NCI-H2029 treated with DMSO at 0.1 percent for 48 hours (cell line): ENCODE measurements around the gene RPH3AL.
"Not testable (repeated sequence)": the region's sequence is repeated elsewhere in the genome, so short reads cannot be mapped to it uniquely, and the experiment has no call there.

Experiments
- DNase-seq: peaks from one replicate; lab custom pipeline; 2025; lab: John Stamatoyannopoulos, UW

RPH3AL gene

DNA sequence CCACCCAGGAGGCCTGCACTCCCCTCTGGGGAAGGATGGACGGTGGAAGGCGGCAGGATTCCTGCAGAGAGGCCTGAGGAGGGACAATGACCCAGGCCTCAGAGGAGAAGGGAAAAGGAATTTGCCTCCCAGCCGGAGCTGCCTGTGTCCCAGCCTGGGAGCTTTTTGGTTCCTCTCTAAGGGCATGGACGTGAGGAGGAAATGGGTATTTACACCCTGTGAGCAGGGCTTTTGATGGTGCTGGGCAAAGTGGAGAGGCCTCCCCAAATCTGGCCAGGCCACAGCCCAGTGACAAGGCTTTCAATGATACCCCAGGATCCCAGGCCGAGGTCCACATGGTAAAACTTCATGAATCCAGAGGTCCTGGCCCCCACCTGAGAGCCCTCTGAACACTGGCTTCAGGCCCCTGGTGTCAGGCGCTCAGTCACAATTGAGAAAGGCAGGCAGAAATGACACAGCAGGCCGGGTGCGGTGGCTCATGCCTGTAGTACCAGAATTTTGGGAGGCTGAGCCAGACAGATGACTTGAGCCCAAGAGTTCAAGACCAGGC is 115.1 kb downstream of the RPH3AL start:
- no peak for DNase-seq

DNA sequence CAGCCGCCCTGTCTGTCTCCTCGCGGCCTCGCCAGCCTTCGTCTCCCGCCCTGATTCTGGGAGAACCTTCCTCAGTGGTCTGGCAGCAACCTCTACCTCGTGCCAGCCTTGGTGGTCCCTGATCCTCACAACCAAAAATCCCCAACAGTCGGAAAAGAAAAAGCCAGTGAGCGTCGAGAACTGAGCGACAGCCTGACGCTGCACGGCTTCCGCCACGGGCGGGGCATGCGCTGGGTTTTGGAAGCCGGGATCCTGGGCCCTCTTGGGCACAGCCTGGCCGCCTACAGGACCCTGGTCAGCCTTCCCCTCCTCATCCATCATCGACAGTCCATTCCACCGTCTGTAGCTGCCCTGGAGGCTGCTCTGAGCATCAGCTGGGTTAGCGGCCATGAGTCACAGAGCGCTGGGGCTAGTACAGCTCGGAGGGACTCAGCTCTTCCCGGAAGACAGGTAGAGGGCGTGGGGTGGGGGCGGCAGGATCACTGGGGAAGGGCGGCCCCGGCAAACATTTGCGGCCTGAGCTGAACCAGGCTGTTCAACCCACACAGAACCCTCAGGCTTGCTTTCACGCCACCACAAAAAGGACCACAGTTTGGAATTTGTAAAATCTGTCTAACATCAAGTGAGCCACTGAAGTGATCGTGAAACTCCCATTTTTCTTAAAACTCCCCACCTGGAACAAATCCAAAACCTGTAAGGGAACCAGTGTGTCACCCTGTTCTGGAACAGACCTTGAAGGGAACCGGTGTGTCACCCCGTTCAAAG is 115.8 kb downstream of the RPH3AL start:
- DNase-seq, result no peak

DNA sequence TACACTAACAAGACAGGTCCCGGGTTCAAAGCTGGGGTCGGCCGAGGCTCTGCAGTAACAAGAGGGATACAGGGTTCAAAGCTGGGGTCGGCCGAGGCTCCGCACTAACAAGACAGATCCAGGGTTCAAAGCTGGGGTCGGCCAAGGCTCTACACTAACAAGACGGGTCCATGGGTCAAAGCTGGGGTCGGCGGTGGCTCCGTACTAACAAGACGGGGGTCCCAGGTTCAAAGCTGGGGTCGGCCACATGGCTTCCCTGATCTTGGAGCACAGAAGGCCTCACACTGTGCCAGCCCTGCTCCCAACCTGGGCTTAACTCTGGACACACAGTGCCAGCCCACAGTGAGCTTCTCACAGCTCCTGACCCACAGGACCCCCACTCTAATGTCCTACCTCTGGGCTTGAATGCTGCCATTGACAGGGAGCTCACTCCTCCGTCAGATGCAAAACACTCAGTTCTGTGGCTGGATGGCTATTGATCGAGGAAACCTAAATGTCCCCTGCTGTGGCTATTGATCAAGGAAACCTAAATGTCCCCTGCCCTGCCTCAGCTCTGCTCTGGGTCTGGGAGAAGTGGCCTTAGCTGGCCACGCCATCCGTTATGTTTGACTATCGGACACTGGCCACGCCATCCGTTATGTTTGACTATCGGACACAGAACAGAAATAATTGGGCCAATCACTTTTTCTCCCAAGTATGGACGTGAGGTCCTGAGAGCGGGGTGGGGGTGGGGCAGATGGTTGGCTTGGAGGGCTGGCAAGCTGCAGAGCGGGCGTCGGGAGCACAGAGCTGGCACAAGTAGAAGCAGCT is 116.6 kb downstream of the RPH3AL start:
- DNase-seq, result no peak

DNA sequence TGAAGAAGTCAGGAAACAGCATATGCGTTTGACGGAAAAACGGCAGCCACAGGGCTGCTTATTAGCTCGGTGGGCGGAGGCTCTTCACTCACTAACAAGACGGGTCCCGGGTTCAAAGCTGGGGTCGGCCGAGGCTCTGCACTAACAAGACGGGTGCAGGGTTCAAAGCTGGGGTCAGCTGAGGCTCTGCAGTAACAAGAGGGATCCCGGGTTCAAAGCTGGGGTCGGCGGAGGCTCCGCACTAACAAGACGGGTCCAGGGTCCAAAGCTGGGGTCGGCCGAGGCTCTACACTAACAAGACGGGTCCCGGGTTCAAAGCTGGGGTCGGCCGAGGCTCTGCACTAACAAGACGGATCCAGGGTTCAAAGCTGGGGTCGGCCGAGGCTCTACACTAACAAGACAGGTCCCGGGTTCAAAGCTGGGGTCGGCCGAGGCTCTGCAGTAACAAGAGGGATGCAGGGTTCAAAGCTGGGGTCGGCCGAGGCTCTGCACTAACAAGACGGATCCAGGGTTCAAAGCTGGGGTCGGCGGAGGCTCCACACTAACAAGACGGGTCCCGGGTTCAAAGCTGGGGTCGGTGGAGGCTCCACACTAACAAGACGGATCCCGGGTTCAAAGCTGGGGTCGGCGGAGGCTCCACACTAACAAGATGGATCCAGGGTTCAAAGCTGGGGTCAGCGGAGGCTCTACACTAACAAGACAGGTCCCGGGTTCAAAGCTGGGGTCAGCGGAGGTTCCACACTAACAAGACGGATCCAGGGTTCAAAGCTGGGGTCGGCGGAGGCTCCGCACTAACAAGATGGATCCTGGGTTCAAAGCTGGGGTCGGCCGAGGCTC is 117.4 kb downstream of the RPH3AL start:
- not testable (repeated sequence) for DNase-seq

DNA sequence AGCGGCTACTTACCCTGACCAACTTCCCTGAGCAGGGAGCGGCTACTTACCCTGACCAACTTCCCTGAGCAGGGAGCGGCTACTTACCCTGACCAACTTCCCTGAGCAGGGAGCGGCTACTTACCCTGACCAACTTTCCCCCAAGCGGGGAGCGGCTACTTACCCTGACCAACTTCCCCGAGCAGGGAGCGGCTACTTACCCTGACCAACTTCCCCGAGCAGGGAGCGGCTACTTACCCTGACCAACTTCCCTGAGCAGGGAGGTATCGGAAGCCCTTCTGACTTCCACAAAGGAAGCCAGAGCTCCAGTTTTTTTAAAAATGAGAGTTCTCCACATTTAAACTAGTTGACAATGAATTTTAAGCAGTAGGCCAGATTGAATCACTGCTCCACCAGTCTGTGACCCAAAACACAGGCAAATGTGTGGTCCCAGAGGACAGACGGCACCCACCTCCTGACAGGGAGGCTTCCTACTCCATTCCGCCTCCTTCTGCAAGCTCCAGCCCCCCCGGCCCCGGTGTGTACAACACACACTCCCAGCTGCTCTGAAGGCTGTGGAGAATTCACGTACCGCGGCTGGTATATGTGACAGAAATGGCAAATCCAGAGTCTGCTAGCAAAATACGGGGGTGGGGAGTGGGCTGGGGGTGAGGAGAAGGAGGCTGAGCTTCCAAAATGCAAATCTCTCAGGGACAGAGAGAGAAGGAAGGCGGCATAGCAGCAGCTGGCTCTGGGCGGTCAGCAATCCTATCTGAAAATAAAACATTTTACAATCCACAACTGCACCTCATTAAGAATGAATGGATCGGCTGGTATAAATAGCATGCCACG is 118.2 kb downstream of the RPH3AL start:
- not testable (repeated sequence) for DNase-seq

DNA sequence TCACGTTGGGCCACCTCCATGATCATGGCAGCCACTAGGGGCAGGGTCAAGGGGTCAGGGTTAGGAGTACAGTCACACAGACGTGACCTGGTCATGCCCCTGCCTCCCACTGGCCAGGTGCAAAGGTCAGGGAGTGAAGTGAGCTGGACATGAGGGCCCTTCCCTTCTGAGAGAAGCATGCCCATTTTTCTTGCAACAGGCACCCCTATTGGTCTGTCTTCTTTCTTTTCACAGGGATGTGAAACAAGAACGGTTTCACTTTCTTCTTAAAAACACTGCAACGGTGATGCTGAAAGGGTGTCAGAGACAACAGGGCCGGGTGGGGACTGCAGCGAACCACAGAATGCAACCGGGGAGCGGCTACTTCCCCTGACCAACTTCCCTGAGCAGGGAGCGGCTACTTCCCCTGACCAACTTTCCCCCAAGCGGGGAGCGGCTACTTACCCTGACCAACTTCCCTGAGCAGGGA is 119.1 kb downstream of the RPH3AL start:
- DNase-seq, result no peak

DNA sequence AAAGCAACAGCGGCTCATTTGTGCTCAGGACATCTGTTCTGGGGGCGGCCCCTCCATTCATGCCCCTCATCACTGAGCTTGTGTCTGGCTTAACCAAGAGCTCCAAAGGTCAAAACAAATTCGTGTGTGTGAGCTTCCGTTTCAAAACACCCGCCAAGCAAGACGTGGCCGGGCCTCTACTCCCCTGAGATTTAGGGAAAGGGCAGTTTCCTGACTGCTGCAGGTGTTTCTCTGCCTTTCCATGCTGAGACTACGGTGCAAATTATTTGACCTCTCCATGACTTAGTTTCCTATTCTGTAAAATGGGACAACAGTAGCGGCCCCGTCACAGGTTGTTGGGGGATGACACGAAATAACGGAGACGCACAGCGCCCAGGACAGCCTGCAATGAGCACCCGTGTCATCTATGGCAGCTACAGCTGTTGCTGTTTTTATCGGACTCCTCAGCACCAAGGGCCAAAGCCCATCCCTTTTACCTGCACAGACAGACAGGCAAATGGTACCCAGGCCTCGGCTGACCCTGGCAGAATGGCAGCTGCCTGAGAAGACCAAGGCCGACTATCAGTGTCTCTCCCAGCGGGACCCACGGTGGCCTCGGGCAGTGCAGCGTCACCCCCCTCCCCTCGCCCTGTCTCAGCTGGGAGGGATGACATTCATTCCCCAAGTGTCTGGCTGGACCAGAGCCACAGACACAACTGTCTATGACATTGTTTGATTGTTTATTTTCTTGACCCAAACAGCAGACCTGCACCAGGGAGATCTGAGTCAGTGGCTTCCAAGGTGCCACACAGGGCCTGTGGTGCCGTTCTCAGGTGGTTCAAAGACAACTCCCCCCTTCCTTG is 120.4 kb downstream of the RPH3AL start:
- no peak for DNase-seq

DNA sequence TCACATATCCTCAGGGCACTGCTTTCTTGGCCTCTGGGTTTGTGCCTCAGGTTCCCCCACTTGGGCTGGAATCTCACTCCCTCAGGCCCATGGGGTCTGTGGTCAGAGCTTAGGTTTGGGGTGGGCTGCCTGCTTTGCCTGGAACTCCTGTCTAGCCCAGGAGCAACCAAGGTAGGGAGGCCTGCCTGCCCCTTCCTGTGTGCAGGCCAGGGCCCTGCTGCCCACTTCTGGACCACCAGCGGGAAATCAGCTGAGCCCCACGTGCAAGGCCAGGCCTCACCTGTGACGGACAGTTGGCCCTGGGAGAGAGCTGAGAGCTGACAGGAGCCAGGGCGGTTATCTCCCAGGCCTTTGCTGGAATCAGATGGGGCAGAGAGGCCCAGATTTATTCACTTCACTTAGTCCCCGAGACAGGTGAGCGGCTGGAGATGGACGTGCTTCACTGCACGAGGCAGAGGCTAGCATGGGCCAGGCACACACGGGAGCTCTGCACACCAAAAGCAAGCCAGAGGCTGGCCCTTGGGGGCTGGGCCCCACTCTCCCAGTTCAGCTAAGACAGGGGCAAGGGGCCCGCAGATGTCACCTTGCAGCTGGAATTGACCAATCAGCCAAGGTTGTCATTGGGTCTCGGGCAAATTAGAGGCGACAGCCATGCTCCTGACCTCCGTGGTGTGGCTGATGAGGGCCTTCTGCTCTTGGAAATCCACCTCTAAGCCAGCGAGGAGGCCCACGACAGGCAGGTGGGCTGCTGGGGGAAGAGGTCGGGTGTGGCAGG is 121.2 kb downstream of the RPH3AL start:
- no peak for DNase-seq

DNA sequence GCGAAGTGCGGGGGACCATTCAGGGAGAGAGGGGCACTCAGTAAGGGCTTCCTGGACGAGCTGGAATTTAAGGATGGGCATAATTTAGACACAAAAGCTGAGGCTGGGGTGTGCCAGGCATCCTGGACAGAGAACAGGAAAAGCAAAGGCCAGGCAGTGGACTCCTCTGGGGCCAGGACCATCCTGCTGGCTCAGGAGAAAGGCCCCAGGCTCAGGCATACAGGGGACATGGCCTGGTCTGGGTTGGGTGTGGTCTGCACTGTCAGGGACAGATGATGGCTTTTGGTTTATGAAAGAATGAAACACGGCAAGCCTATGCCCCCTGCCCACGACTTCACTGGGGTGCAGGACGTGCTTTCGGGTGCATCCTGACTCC is 122.2 kb downstream of the RPH3AL start:
- DNase-seq, result no peak

DNA sequence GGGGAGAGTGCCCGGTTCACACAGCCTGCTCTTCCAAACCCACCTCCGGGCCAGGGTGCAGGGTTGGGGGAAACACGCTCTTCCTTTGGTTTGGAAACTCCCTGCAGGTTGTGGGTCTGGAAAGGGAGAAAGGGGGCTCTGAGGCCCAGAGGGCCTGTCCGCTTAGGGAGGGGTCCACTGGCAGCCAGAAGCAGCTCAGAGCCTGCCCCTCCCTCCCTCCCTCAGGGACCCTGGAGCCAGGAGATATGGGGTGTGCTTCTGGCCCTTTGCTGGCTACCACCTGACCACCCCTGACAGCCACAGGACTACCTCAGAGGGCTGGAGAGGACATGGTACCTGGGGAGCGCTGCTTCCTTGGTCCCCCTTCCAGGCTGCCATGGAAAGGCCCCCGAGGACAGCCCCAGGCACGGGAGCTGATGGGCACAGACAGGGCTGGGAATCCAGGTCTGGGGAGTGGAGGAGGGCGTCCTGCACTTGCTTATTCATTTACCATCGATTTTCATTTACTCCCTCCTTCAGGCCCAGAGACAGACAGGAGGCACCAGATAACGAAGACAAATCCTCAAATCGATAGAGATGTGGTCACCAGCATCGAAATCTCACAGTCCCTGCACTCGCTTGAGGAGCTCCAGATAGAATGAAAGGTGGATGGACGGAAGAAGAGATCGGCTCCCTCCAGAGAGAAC is 122.8 kb downstream of the RPH3AL start:
- no peak for DNase-seq

DNA sequence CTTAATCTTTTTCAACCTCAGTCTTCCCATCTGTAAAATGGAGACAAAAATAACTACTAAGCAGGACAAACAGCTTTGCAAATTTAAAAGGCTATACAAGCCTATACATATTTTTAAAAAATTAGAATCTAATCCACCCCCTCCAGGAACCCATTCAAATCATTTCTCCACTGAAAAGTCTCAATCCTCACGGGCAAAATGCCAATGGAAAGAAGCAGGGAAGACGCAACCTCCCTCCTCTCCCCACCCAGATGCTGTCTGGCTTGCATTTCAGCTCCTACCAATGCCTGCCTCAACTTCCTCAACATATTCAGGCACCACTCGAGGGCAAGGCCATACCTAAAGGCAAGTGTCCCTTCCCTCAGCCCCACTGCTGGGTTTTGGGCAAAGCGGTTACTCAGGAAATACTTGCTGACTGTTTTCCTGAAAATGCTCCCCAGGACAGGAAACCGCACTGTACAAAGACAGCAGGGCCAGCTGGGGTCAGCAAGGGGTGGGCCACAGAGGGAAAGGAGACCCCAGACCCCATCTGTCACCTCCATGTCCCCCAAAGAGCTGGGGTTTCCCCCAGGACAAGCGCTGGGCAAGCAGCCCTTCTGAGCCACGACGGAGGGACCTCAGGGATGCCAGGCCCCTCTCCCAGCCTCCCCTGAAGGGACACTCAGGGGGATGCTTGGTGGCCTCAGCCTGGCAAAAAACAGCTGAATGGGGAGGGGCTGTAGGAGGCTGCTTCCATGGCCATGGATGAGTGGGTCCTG is 123.5 kb downstream of the RPH3AL start:
- no peak for DNase-seq

DNA sequence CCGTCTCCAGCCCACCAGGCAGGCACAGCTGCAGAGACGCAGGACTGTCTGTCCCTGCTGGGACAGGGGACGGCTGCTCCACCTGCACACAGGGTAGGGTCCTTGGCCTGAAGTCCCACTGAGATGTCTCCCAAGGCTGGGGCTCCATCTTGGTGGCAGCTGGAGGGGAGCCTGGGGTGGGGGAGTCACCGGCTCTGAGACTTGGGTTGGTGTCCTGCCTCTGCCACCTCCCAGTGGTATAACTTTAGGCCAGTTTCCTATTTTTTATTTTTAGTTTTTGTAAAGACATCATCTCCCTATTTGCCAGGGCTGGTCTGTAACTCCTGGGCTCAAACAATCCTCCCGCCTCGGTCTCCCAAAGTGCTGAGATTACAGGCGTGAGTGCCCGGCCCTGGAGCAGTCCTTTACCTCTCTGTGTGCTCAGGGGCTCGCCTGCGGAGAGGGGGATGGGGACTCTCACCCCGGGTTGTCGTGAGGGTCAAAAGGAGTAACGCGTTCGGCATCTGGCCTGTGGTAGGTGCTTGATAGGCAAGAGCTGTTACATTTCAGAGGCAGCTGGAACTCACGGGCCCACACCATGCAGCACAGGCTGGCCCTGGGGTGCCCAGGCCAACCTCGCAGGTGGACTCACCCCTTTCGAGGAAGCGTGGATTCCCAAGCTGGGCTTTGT is 124.5 kb downstream of the RPH3AL start:
- no peak for DNase-seq

DNA sequence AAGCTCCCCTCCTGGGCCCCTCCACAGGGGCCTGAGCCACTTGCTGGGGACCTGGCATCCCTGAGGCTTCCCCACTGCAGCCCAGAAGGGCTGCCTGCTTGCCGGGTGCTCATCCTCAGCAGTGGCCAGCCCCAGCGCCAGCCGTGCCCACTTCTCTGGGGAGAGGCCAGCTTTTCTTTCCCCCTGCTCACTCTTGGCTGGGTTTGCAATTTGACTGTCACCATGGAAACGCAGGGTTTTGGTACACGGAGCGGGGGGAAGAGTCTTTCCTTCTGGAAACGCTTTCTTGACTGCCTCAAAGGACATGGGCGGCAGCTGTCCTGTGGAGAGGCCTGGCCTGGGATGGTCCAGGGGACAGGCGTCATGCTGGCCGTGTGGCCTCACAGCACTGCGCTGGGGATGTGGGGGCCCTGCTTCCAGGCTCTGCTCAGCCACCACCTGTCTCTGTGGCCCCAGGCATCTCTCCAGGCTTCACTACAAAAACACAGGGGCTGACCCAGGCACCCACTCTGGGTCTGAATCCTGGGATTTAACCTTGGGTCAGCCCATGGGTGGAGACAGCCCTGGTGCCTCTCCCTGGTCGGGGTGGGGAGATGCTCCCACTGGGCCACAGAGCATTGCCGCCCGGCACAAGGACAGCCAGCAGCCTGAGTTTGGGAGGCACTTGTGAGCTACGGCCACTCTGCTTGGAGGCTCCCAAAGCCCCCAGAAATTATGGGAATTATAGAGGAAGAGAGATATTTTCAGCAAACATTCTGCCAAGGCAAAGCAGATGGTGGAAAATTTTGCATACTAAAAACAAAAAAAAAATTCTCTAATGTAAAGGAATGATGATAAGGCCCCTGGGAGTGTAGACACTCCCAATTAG is 125.3 kb downstream of the RPH3AL start:
- no peak for DNase-seq

DNA sequence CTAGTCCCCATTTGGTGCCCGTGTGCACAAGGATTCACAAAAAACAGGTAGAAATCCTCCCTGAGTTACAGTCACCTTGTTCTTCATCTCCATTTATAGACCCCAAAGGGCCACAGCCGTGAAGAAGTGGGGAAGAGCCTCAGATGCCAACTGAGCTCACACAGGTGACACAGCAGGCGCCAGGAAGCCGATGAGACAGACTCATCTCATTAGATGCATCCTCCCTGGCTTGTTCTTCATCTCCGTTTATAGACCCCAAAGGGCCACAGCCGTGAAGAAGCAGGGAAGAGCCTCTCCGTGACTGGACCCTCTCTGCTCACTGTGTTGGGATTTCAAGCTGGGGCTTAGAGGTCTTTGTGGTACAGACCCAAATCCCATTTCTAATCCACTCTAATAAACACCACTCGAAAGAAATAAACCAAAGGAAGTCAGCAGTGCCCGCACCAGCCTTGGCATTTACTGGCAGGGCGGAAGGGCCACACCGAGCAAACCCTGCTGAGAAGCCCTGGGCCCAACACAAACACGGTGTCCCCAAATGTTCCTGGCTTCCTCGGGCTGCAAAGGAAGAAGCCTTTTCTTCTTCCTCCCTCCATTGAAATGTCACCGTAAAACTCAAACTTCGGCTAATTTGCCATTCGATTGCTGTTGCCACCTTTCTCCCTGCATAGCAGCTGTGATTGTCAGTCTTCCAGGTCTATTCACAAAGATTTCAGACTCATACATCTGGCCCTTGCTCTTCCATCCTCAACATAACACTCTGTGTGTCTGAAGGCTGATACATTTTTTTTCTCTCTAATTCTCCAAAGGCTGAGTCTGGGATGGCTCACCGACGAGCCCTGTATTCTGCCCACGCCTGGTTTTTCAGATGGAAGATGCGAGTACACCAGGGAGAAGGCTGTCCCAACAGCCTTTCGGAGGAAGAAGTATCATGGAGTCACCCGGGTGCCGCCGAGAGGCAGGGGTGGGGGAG is 126.2 kb downstream of the RPH3AL start:
- DNase-seq, result no peak

DNA sequence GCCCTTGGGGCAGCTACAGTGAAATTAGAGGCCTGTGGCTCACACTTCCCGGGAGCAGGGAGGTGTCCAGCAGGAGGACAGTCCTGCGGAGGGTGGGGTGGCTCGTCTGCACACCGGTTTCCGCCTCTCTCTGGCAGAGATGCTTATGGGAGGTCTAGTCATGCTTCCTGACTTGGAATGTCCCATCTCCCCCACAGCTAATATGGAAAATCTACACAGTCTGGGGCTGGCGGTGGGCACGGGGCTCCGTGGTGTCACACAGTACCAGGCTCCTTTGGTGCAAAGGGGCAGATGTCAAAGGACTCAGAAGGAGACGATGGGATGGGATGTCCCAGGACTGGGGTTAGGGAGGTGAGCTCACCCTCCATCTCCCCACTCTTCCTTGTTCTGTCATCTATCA is 127.1 kb downstream of the RPH3AL start:
- no peak for DNase-seq
